H1 (cell line): ENCODE data around the gene KRT80. TPM values are rescaled to one million over a fixed set of nuclear protein-coding genes. Genes with fewer than 3 reads are reported as not detected.

Experiments used
- CTCF ChIA-PET: fragments of 300-600 bp; sonication (Branson Sonifier 250); formaldehyde crosslinking; loops from one replicate; lab custom pipeline; 2021; ENCODE audit not compliant: partially characterized antibody; lab: Charles Lee
- POLR2A ChIA-PET: fragments of 300-600 bp; sonication (Branson Sonifier 250); formaldehyde crosslinking; loops from one replicate; lab custom pipeline; 2021; ENCODE audit warnings: inconsistent platforms; ENCODE audit not compliant: partially characterized antibody; lab: Charles Lee
- DNase-seq, 2 experiments: peaks; one replicate each; pipeline versions ENCODE4 v3.0.0 to v3.0.0-alpha.2; 2010 to 2022; ENCODE audit warnings: low spot score in 2 of 2, low read depth in 1 of 2, mixed read lengths in 1 of 2
- FAIRE-seq: peaks from 2 replicates; lab custom pipeline; 2011; peaks lifted over from hg19 to GRCh38; lab: Jason Lieb, UNC
- H2AFZ ChIP-seq: 2 replicates; pipeline ENCODE4 v1.8.1; 2012; ENCODE audit warnings: low read length, inconsistent platforms
- H2AK5ac ChIP-seq: 2 replicates; pipeline ENCODE4 v1.6.1; 2013; ENCODE audit warnings: low read depth, low read length
- H2BK120ac ChIP-seq: replicated peaks from 2 replicates; pipeline ENCODE3; 2013; ENCODE audit warnings: low read depth, low read length, inconsistent platforms
- H2BK12ac ChIP-seq: 2 replicates; pipeline ENCODE4 v1.6.1; 2013; ENCODE audit warnings: low read depth, low read length
- H2BK15ac ChIP-seq: 2 replicates; pipeline ENCODE4 v1.6.1; 2013; ENCODE audit warnings: low read length
- H2BK20ac ChIP-seq: 2 replicates; pipeline ENCODE4 v1.6.1; 2013; ENCODE audit warnings: low read length
- H2BK5ac ChIP-seq: 2 replicates; pipeline ENCODE4 v1.6.1; 2013; ENCODE audit warnings: low read depth, low read length
- H3K14ac ChIP-seq: 2 replicates; pipeline ENCODE4 v1.6.1; 2013; ENCODE audit warnings: inconsistent platforms; ENCODE audit not compliant: insufficient read length
- H3K18ac ChIP-seq: 2 replicates; pipeline ENCODE4 v1.6.1; 2013; ENCODE audit warnings: low read length; ENCODE audit errors: extremely low read depth
- H3K23ac ChIP-seq: 2 replicates; pipeline ENCODE4 v1.6.1; 2013; ENCODE audit warnings: inconsistent platforms; ENCODE audit not compliant: insufficient read length
- H3K23me2 ChIP-seq: 2 replicates; pipeline ENCODE4 v1.6.1; 2013; ENCODE audit warnings: low read depth, low read length
- H3K27ac ChIP-seq: 2 replicates; pipeline ENCODE4 v1.6.1; 2011; ENCODE audit warnings: low read depth, low read length, inconsistent platforms
- H3K27me3 ChIP-seq, 4 experiments: replicated peaks in 1 of 4; 1 replicate in 1 of 4; 2 replicates in 3 of 4; pipeline versions ENCODE4 v1.6.1 to v1.8.1; 2011 to 2013; ENCODE audit warnings: low read length in 3 of 4, mild to moderate bottlenecking in 3 of 4, inconsistent platforms in 2 of 4, mixed read lengths in 2 of 4, moderate library complexity in 1 of 4; ENCODE audit not compliant: control insufficient read depth in 3 of 4, insufficient read depth in 3 of 4; ENCODE audit errors: extremely low read depth in 1 of 4
- H3K36me3 ChIP-seq, 4 experiments: 2 replicates each; pipeline versions ENCODE4 v1.6.1 to v1.8.1; 2011 to 2013; ENCODE audit warnings: mild to moderate bottlenecking in 4 of 4, low read length in 3 of 4, moderate library complexity in 2 of 4, control low read depth in 1 of 4, inconsistent platforms in 1 of 4; ENCODE audit not compliant: insufficient read depth in 4 of 4, control insufficient read depth in 2 of 4
- H3K4ac ChIP-seq: replicated peaks from 2 replicates; pipeline ENCODE3; 2013; ENCODE audit warnings: low read length, low read depth, mixed read lengths, inconsistent platforms; ENCODE audit not compliant: insufficient read length
- H3K4me1 ChIP-seq, 4 experiments: replicated peaks in 1 of 4; 1 replicate in 1 of 4; 2 replicates in 3 of 4; pipeline versions ENCODE4 v1.6.1 to v1.8.1; 2011 to 2013; ENCODE audit warnings: low read length in 3 of 4, inconsistent platforms in 2 of 4, mixed read lengths in 1 of 4; ENCODE audit not compliant: insufficient read depth in 4 of 4, control insufficient read depth in 3 of 4
- H3K4me2 ChIP-seq, 2 experiments: 2 replicates each; pipeline versions ENCODE4 v1.6.1 to v1.8.1; 2011 to 2013; ENCODE audit warnings: low read depth in 2 of 2, low read length in 2 of 2, control low read depth in 1 of 2, inconsistent platforms in 1 of 2, mild to moderate bottlenecking in 1 of 2; ENCODE audit not compliant: insufficient read depth in 1 of 2
- H3K4me3 ChIP-seq, 4 experiments: fragments of 200-600, 300-600 bp in 1 of 4; sonication (generic), shearing (Covaris generic), sonication (Bioruptor Twin) in 1 of 4; 2 replicates each; pipeline versions ENCODE4 v1.5.1 to v1.8.1; 2011 to 2016; ENCODE audit warnings: low read length in 4 of 4, low read depth in 3 of 4, control low read depth in 2 of 4, inconsistent platforms in 2 of 4, mild to moderate bottlenecking in 2 of 4, mixed read lengths in 1 of 4, moderate library complexity in 1 of 4; ENCODE audit not compliant: insufficient read depth in 2 of 4; ENCODE audit errors: extremely low read depth in 1 of 4
- H3K56ac ChIP-seq: replicated peaks from 2 replicates; pipeline ENCODE3; 2013; ENCODE audit warnings: low read depth, mild to moderate bottlenecking, mixed read lengths, low read length, inconsistent platforms; ENCODE audit not compliant: insufficient read length
- H3K79me1 ChIP-seq: 2 replicates; pipeline ENCODE4 v1.6.1; 2013; ENCODE audit warnings: low read depth, low read length, control low read depth
- H3K79me2 ChIP-seq, 2 experiments: 2 replicates each; pipeline versions ENCODE4 v1.6.1 to v1.8.1; 2012 to 2013; ENCODE audit warnings: low read length in 2 of 2, mild to moderate bottlenecking in 2 of 2, inconsistent platforms in 1 of 2; ENCODE audit not compliant: insufficient read depth in 2 of 2, control insufficient read depth in 1 of 2
- H3K9ac ChIP-seq, 4 experiments: replicated peaks in 1 of 4; 1 replicate in 1 of 4; 2 replicates in 3 of 4; pipeline versions ENCODE4 v1.6.1 to v1.8.1; 2011 to 2013; ENCODE audit warnings: low read depth in 3 of 4, low read length in 3 of 4, control low read depth in 2 of 4, mild to moderate bottlenecking in 2 of 4, moderate library complexity in 2 of 4, inconsistent platforms in 1 of 4; ENCODE audit errors: extremely low read depth in 1 of 4
- H3K9me3 ChIP-seq, 2 experiments: 2 replicates each; pipeline versions ENCODE4 v1.6.1 to v1.8.1; 2012 to 2013; ENCODE audit warnings: mild to moderate bottlenecking in 2 of 2, moderate library complexity in 2 of 2, control low read depth in 1 of 2, inconsistent platforms in 1 of 2, low read depth in 1 of 2, low read length in 1 of 2, mixed read lengths in 1 of 2; ENCODE audit not compliant: insufficient read depth in 2 of 2
- H4K20me1 ChIP-seq, 2 experiments: replicated peaks in 1 of 2; 2 replicates each; pipeline versions ENCODE3 to v1.8.1; 2011 to 2013; ENCODE audit warnings: inconsistent platforms in 2 of 2, low read length in 2 of 2, mild to moderate bottlenecking in 1 of 2; ENCODE audit not compliant: insufficient read depth in 2 of 2, control insufficient read depth in 1 of 2
- H4K5ac ChIP-seq: 2 replicates; pipeline ENCODE4 v1.6.1; 2013; ENCODE audit warnings: low read length, low read depth, mixed read lengths, inconsistent platforms; ENCODE audit not compliant: insufficient read length
- H4K8ac ChIP-seq: 2 replicates; pipeline ENCODE4 v1.8.0; 2013; ENCODE audit warnings: mild to moderate bottlenecking, moderate library complexity, low read length, inconsistent platforms; ENCODE audit not compliant: insufficient read depth; ENCODE audit errors: extremely low read depth
- H4K91ac ChIP-seq: replicated peaks from 2 replicates; pipeline ENCODE3; 2013; ENCODE audit warnings: low read length, mixed read lengths, inconsistent platforms; ENCODE audit not compliant: insufficient read length
- BCL11A ChIP-seq, 2 experiments: IDR thresholded peaks; one replicate each; pipeline ENCODE4 v1.6.1; 2011; ENCODE audit warnings: low read depth in 2 of 2, low read length in 2 of 2, mild to moderate bottlenecking in 2 of 2
- CTCF ChIP-seq, 3 experiments: IDR thresholded peaks; 1 replicate in 2 of 3; 2 replicates in 1 of 3; pipeline versions ENCODE4 v1.5.1 to v1.6.1; 2011; ENCODE audit warnings: low read length in 3 of 3, mild to moderate bottlenecking in 3 of 3, inconsistent platforms in 2 of 3, low read depth in 1 of 3, moderate library complexity in 1 of 3; ENCODE audit not compliant: insufficient read depth in 1 of 3; ENCODE audit errors: control extremely low read depth in 1 of 3
- E2F6 ChIP-seq: IDR thresholded peaks from 2 replicates; pipeline ENCODE4 v1.6.1; 2012; ENCODE audit warnings: inconsistent platforms
- JUND ChIP-seq: IDR thresholded peaks from 2 replicates; pipeline ENCODE4 v1.6.1; 2011; ENCODE audit warnings: mild to moderate bottlenecking, improper control_type of control experiment, low read length
- MAX ChIP-seq: IDR thresholded peaks from 2 replicates; pipeline ENCODE4 v1.6.1; 2012; ENCODE audit warnings: inconsistent platforms
- POLR2A ChIP-seq, 2 experiments: IDR thresholded peaks; 1 replicate in 1 of 2; 2 replicates in 1 of 2; pipeline ENCODE4 v1.6.1; 2011; ENCODE audit warnings: low read depth in 2 of 2, low read length in 2 of 2, mild to moderate bottlenecking in 2 of 2; ENCODE audit errors: control extremely low read depth in 1 of 2
- RAD21 ChIP-seq, 2 experiments: IDR thresholded peaks in 1 of 2; conservative IDR thresholded peaks in 1 of 2; 2 replicates each; pipeline ENCODE4 v1.6.1; 2011; ENCODE audit warnings: low read depth in 2 of 2, low read length in 2 of 2, improper control_type of control experiment in 1 of 2, inconsistent platforms in 1 of 2, mild to moderate bottlenecking in 1 of 2, moderate library complexity in 1 of 2
- TCF12 ChIP-seq: IDR thresholded peaks from 2 replicates; pipeline ENCODE4 v1.6.1; 2011; ENCODE audit warnings: low read depth, mild to moderate bottlenecking, low read length
- WGBS, 2 experiments: shearing (Covaris generic) in 1 of 2; methylation state at CpG; one replicate each; pipeline versions ENCODE4 v1.1.6 to v1.1.7; 2013 to 2015; ENCODE audit warnings: low lambda C conversion rate in 2 of 2, mixed read lengths in 2 of 2, inconsistent platforms in 1 of 2, low coverage in 1 of 2, missing lambda C conversion rate in 1 of 2; ENCODE audit not compliant: insufficient replicate concordance in 2 of 2, insufficient coverage in 1 of 2, insufficient read length in 1 of 2; ENCODE audit errors: extremely low coverage in 1 of 2, missing lambda C conversion rate in 1 of 2; 5-methylcytosine and 5-hydroxymethylcytosine counted together
- polyA plus RNA-seq, 7 experiments: library from polyadenylated mRNA; depleted of rRNA in 3 of 7; stranded (reverse) in 5 of 7; unstranded in 2 of 7; fragments of >200 nt in 5 of 7; fragments of 200-250 nt in 2 of 7; gene quantifications; 1 replicate in 5 of 7; 2 replicates in 1 of 7; 4 replicates in 1 of 7; pipeline versions ENCODE4 v1.2.1 to v1.2.3, GENCODE V29; 2011 to 2013; ENCODE audit warnings: missing spikeins in 2 of 7, mixed read lengths in 2 of 7
- total RNA-seq: library from RNA; stranded (reverse); fragmentation: NEBNext Ultra II Directional; extraction: Animal tissue kit (Norgen Biotek cat#: 25700); gene quantifications from 2 replicates; pipeline ENCODE4 v1.2.1, GENCODE V29; 2021

Gene KRT80
- total and polyA plus RNA-seq, 2 of the 8 experiments (the other 6 are each of a cell fraction or from before 2014, with no cell fraction given): 0.05 TPM; not detected in 1

GRCh38 chr12:52141306-52141705, 50.5 kb downstream of the KRT80 start:
- Histone ChIP-seq H4K20me1 (no peaks in the 10 kb centered on the region), H2BK120ac (no peak overlapping the region), H3K27me3 (no peaks in the 10 kb centered on the region), H4K5ac (peak overlapping the region; percentile 49)
- CTCF ChIA-PET: interaction anchor here (0.8 to 4.4 kb wide), 19 partner anchors 9 to 738 kb away, joined by 3 to 26 read pairs (median 5); no protein-coding TSS in a partner anchor
- peak in 1 of 2 experiments; percentile 15; a peak in 1 of 4 replicates for TF ChIP-seq RAD21 (IDR thresholded peaks at IDR 0.05 in 1 of 2, conservative IDR thresholded peaks at IDR 0.05 in 1 of 2; ENCODE audit: low read depth in 2 of 2, low read length in 2 of 2)
- TF ChIP-seq POLR2A (IDR thresholded peaks at IDR 0.05; ENCODE audit: control extremely low read depth in 1 of 2, low read depth in 2 of 2, low read length in 2 of 2): no peak
- TF ChIP-seq JUND: no peak
- TF ChIP-seq BCL11A (IDR thresholded peaks at IDR 0.05; ENCODE audit: low read depth in 2 of 2, low read length in 2 of 2): no peak
- TF ChIP-seq E2F6: peak; percentile 87
- peak in 2 of 3 experiments; percentile 48 to 56; a peak in 3 of 4 replicates for TF ChIP-seq CTCF (IDR thresholded peaks at IDR 0.05; ENCODE audit: control extremely low read depth in 1 of 3, insufficient read depth in 1 of 3, low read depth in 1 of 3, low read length in 3 of 3)
- TF ChIP-seq TCF12: no peak
- TF ChIP-seq MAX: peak; percentile 93
- TF ChIP-seq, all 59 proteins: peak for 4
- Histone ChIP-seq H3K79me1 (no peaks in the 10 kb centered on the region), H3K9ac (no peak overlapping the region), H4K8ac (no peak overlapping the region), H2BK15ac (no peak overlapping the region), H2BK12ac (peak overlapping the region; percentile 92; the same call in 1 of the 2 replicates), H2BK5ac (no peak overlapping the region), H3K56ac (no peak overlapping the region), H3K4me2 (no peak overlapping the region), H4K91ac (peak overlapping the region; percentile 95), H3K4ac (no peak overlapping the region), H3K4me1 (peaks cover 0 to 22% (median 11%) of the 10 kb centered on the region in 4 experiments; a peak in 5 of 7 replicates), H3K4me3 (no peak overlapping the region), H2BK20ac (no peak overlapping the region), H3K18ac (no peak overlapping the region), H2AFZ (0 out of 2 replicates have a peak overlapping the region, but pooled peaks have one; percentile 14), H2AK5ac (no peak overlapping the region), H3K23me2 (no peaks in the 10 kb centered on the region; the same call in 1 of the 2 replicates), H3K9me3 (no peaks in the 10 kb centered on the region), H3K36me3 (no peaks in the 10 kb centered on the region), H3K27ac (no peak overlapping the region), H3K14ac (no peak overlapping the region), H3K79me2 (no peaks in the 10 kb centered on the region), H3K23ac (no peak overlapping the region)
- WGBS, 2 experiments: 86% methylated on average over 4 of the region's 4 CpGs; no CpG with 5 or more reads in 1 of the 2 experiments
- POLR2A ChIA-PET: interaction anchor here (1.3 kb wide), 1 partner anchor 138 kb away, joined by 3 read pairs; no protein-coding TSS in a partner anchor
- DNase-seq (no peak), FAIRE-seq (peak; percentile 32)
